Ovary (tissue), 9 donors: ENCODE data around the gene FANK1. TPM values are rescaled to one million over a fixed set of nuclear protein-coding genes. Genes with fewer than 3 reads are reported as not detected.

ENCODE experiments used
- DNase-seq, 5 donors: peaks; one replicate each; pipeline ENCODE4 v3.0.0-alpha.2; 2019 to 2020
- H3K27ac ChIP-seq, 2 donors: fragments of 200-600 bp; one replicate each; pipeline versions ENCODE4 v1.5.1 to v1.8.0; 2019 to 2022
- H3K27me3 ChIP-seq: fragments of 200-600 bp; one replicate; pipeline ENCODE4 v1.8.0; 2022
- H3K36me3 ChIP-seq: fragments of 200-600 bp; sonication (generic); one replicate; pipeline ENCODE4 v1.5.1; 2019
- H3K4me1 ChIP-seq: one replicate; pipeline ENCODE4 v1.8.1; 2013; ENCODE audit warnings: mild to moderate bottlenecking, moderate library complexity; ENCODE audit not compliant: insufficient read depth
- H3K4me3 ChIP-seq: fragments of 200-600 bp; sonication (generic); one replicate; pipeline ENCODE4 v1.5.1; 2017
- H3K9me3 ChIP-seq, 2 donors: fragments of 200-600 bp in 1 of 2; sonication (generic) in 1 of 2; one replicate each; pipeline versions ENCODE4 v1.5.1 to v1.8.1; 2013 to 2019; ENCODE audit warnings: mild to moderate bottlenecking in 1 of 2, moderate library complexity in 1 of 2
- EP300 ChIP-seq: sonication (generic); formaldehyde crosslinking; IDR thresholded peaks from one replicate; pipeline ENCODE4 v1.6.1; 2017; ENCODE audit warnings: antibody characterized with exemption
- POLR2A ChIP-seq: fragments of 450-650 bp; IDR thresholded peaks from one replicate; pipeline ENCODE4 v1.6.1; 2017; ENCODE audit warnings: antibody characterized with exemption, mild to moderate bottlenecking, moderate library complexity
- whole genome bisulfite sequencing, 3 donors: extraction: QIAGEN DNeasy Blood & Tissue Kit in 1 of 3; methylation state at CpG; one replicate each; pipeline versions ENCODE4 v1.1.5 to v1.1.7; 2013 to 2017; 5-methylcytosine and 5-hydroxymethylcytosine counted together
- intact Hi-C, 4 donors: fragments of 100-400 bp; cut with DNase I; formaldehyde crosslinking; loops; one replicate each; pipeline versions ENCODE4 v1.11.0 to v1.15.1; 2022 to 2023
- polyA plus RNA-seq, 2 donors: library from polyadenylated mRNA; stranded (reverse); fragments of 200-250 nt in 1 of 2; fragments of 350-450 nt in 1 of 2; fragmentation: Illumina TruSeq in 1 of 2; extraction: RNeasy Lipid Tissue Mini Kit (QIAGEN cat#74804) in 1 of 2; gene quantifications; one replicate each; pipeline ENCODE4 v1.2.3, GENCODE V29; 2013 to 2014
- total RNA-seq, 7 donors: library from RNA; depleted of rRNA in 2 of 7; stranded (reverse); fragments of >200 nt in 2 of 7; fragmentation: NEBNext Ultra II Directional in 3 of 7; extraction: Animal tissue kit (Norgen Biotek cat#: 25700) in 3 of 7; gene quantifications; one replicate each; pipeline versions ENCODE4 v1.1.0 to v1.2.4, GENCODE V29; 2016 to 2023
- TF ChIP-seq, protein P1 (sequence below), 3 donors: fragments of 450-650 bp in 2 of 3; fragments of 200-600 bp in 1 of 3; IDR thresholded peaks; one replicate each; pipeline versions ENCODE4 v1.5.1 to v1.8.0; 2016 to 2022; ENCODE audit warnings: antibody characterized with exemption in 3 of 3, mild to moderate bottlenecking in 1 of 3
- donor health status: DM: no; HTN: no; CAD: no; lungs with moderate emphysema.
- donor health status: DM: no; HTN: no; CAD: no.
- donor health status: Bipolar disorder and iron deficiency.
- donor health status: DM: yes; HTN: yes; CAD: no.
- donor health status: DM: no; HTN: no; CAD: no.
- donor health status: DM: yes; HTN: yes; CAD: no.

Gene FANK1
- total and polyA plus RNA-seq, 9 donors = 4.9 to 27.0 (median 5.6) TPM

DNA sequence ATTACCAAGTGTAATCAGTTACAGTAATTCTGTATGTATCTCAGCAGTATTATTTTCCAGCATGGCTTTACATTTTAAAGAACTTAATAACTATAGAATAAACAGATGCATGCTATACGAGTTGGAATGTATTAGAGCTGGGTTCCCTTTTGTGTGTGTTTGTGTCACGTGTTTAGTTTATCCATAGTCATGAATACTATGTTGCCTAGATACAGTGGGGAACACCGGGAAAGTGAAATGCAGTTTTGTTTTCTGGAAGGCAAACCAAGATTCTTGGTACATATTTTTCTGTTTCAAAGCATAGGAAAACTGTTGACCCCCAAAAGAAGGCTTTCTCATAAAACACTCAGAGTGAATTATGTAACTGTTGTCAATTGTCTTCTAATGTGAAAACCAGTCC is 119.0 kb downstream of the FANK1 start:
- intact Hi-C loops = no loop called here
- no peaks in the 10 kb centered on the region for H3K9me3 ChIP-seq
- H3K4me1 ChIP-seq = peaks cover 1% of the 10 kb centered on the region
- H3K27me3 ChIP-seq = no peaks in the 10 kb centered on the region
- 75 to 88% (median 79%) methylated on average over 3 of the region's 3 CpGs for WGBS, 3 donors
- no peak overlapping the region for H3K4me3 ChIP-seq
- H3K36me3 ChIP-seq = no peaks in the 10 kb centered on the region
- no peak for TF ChIP-seq EP300
- no peak for TF ChIP-seq POLR2A
- TF ChIP-seq, protein P1, sequence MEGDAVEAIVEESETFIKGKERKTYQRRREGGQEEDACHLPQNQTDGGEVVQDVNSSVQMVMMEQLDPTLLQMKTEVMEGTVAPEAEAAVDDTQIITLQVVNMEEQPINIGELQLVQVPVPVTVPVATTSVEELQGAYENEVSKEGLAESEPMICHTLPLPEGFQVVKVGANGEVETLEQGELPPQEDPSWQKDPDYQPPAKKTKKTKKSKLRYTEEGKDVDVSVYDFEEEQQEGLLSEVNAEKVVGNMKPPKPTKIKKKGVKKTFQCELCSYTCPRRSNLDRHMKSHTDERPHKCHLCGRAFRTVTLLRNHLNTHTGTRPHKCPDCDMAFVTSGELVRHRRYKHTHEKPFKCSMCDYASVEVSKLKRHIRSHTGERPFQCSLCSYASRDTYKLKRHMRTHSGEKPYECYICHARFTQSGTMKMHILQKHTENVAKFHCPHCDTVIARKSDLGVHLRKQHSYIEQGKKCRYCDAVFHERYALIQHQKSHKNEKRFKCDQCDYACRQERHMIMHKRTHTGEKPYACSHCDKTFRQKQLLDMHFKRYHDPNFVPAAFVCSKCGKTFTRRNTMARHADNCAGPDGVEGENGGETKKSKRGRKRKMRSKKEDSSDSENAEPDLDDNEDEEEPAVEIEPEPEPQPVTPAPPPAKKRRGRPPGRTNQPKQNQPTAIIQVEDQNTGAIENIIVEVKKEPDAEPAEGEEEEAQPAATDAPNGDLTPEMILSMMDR (IDR thresholded peaks at IDR 0.05) = no peak
- H3K27ac ChIP-seq = no peak overlapping the region
- DNase-seq = no peak

DNA sequence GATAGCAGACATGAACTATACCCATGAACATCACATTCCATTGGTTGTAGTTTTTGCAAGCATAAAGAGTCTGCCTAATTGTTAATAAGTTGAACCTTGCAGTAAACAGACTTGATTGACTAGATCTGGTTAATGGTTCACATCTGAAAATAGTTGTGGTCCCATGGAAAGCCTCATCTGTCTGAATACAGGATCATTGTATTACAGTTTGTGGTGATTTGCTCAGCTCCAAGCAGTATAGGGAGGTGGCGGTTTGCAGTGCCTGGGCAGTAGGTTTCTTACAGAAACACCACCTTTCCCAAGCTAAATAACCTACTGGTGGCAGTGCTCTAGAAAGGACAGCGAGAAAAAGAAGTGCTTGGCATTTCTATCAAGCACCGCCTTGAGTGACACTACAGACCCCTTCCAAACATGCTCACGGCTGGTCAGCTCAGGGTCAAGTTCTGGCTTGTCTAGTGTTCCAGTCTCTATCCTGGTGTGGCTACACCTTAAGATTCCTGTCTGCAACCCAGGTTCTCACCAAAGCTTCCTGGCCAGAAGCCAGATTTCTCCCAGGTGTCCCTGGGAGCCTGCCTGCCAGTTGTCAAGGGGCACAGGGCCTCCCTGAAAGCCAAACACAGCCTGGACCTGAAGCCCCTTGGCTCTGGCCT is 119.9 kb downstream of the FANK1 start:
- peaks cover 1% of the 10 kb centered on the region for H3K4me1 ChIP-seq
- TF ChIP-seq, protein P1 (IDR thresholded peaks at IDR 0.05) = no peak
- TF ChIP-seq POLR2A = no peak
- no peak for TF ChIP-seq EP300
- intact Hi-C loops = no loop called here
- no peak for DNase-seq
- H3K4me3 ChIP-seq = no peak overlapping the region
- H3K9me3 ChIP-seq = no peaks in the 10 kb centered on the region
- H3K36me3 ChIP-seq = no peaks in the 10 kb centered on the region
- H3K27ac ChIP-seq = no peak overlapping the region
- WGBS, 3 donors = 95 to 97% (median 96%) methylated on average over 4 of the region's 4 CpGs
- no peaks in the 10 kb centered on the region for H3K27me3 ChIP-seq

DNA sequence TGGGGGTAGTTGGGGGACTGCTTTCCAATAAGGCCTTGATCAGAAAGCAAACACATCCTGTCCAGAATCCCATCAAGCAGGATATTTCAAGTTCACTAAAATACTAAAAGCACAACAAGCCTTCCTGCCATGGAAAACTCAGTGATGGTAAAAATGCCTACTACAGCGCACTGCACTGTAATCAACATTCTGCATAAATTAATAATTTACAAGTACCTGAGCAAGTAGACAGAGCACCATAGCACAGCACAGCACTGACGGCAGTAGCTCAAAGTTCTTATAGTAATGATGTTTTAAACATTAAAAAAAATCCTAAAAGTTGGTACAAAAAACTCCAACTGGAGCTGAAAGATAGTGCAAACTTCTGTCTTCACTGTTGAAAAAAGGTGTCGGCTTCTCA is 120.5 kb downstream of the FANK1 start:
- Histone ChIP-seq H3K27ac (no peak overlapping the region), H3K9me3 (no peaks in the 10 kb centered on the region), H3K4me3 (no peak overlapping the region), H3K36me3 (no peaks in the 10 kb centered on the region), H3K4me1 (peaks cover 1% of the 10 kb centered on the region), H3K27me3 (no peaks in the 10 kb centered on the region)
- TF ChIP-seq EP300 = no peak
- no peak for TF ChIP-seq POLR2A
- TF ChIP-seq, protein P1 (IDR thresholded peaks at IDR 0.05) = no peak
- no peak for DNase-seq
- WGBS, 3 donors = 95 to 98% (median 97%) methylated on average over 3 of the region's 3 CpGs
- intact Hi-C loops = no loop called here

DNA sequence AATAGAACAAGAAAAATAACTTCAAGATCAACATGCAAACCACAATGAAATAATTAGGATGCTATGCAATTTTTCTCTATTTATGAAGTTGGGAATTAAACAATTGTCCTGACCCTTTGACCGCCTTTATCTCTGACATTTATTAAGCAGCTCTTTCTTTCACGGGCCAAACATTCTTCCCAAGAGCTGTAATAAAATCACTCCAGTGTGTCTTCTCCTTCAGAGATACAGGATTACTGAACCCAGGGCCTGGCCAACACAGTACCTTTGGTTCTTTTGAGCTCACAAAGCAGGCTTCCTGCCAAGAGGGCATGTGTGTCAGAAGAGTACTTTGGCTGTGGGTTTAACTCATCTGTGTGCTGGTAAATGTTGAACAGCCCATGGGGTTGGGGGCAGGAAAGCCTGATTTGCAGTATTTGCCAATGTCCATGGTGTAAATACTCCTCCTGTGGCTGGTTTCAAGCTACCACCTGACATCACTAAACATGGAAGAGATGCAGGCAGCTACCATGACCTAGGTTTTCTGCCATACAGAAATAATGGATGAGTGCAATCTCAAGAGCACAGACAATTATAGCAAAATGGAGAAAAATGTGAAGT is 121.7 kb downstream of the FANK1 start:
- intact Hi-C loops = no loop called here
- no peak for DNase-seq
- WGBS, 3 donors = 15 to 27% (median 17%) methylated on average over 2 of the region's 2 CpGs
- peaks cover 1% of the 10 kb centered on the region for H3K4me1 ChIP-seq
- H3K27me3 ChIP-seq = no peaks in the 10 kb centered on the region
- H3K36me3 ChIP-seq = no peaks in the 10 kb centered on the region
- no peak overlapping the region for H3K4me3 ChIP-seq
- no peak for TF ChIP-seq POLR2A
- TF ChIP-seq, protein P1 (IDR thresholded peaks at IDR 0.05) = no peak
- no peak for TF ChIP-seq EP300
- no peaks in the 10 kb centered on the region for H3K9me3 ChIP-seq
- H3K27ac ChIP-seq = no peak overlapping the region
